GM12873 (cell line): ENCODE results near the gene RASGRP4.

Source experiments
- TF ChIP-seq, protein P1 (sequence below): IDR thresholded peaks from 2 replicates; pipeline ENCODE4 v1.5.1; 2012; ENCODE audit warnings: low read depth, mild to moderate bottlenecking, moderate library complexity, low read length, control low read depth; ENCODE audit not compliant: insufficient read depth; ENCODE audit errors: missing control alignments

The RASGRP4 gene

DNA sequence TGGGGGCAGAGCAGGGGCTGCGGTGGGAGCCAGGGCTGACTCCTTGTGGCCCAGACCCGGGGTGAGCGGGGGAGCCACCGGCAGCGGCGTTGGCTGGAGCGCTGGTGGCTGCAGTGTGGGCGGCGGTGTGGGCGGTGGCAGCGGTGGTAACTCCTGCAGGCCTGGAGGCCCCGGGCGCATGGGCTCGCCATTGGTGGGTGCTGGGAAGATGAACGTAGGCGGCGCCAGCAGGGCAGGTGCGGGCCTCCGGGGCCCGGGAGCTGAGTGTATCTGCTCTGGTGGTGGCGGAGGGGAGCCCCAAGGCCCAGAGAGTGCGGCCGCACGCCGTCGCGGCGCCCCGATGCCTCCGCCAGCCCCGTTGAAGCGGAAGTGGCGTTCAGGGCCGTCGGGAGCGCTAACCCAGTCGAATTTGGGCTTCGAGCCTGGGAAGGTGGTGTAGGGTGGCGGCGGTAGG is 40.2 kb downstream of the RASGRP4 start:
- TF ChIP-seq, protein P1, sequence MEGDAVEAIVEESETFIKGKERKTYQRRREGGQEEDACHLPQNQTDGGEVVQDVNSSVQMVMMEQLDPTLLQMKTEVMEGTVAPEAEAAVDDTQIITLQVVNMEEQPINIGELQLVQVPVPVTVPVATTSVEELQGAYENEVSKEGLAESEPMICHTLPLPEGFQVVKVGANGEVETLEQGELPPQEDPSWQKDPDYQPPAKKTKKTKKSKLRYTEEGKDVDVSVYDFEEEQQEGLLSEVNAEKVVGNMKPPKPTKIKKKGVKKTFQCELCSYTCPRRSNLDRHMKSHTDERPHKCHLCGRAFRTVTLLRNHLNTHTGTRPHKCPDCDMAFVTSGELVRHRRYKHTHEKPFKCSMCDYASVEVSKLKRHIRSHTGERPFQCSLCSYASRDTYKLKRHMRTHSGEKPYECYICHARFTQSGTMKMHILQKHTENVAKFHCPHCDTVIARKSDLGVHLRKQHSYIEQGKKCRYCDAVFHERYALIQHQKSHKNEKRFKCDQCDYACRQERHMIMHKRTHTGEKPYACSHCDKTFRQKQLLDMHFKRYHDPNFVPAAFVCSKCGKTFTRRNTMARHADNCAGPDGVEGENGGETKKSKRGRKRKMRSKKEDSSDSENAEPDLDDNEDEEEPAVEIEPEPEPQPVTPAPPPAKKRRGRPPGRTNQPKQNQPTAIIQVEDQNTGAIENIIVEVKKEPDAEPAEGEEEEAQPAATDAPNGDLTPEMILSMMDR, result no peak

GRCh38 chr19:38385057-38385803 is 40.8 kb downstream of the RASGRP4 start:
- TF ChIP-seq, protein P1, result no peak

GRCh38 chr19:38384209-38385027 is 41.6 kb downstream of the RASGRP4 start:
- TF ChIP-seq, protein P1, result no peak

- TF ChIP-seq, protein P1, result no peak
These were observed 42.3 kb downstream of the RASGRP4 start for GRCh38 chr19:38383743-38384142.

- TF ChIP-seq, protein P1, result no peak
These were observed 42.8 kb downstream of the RASGRP4 start for GRCh38 chr19:38383184-38383583.

DNA sequence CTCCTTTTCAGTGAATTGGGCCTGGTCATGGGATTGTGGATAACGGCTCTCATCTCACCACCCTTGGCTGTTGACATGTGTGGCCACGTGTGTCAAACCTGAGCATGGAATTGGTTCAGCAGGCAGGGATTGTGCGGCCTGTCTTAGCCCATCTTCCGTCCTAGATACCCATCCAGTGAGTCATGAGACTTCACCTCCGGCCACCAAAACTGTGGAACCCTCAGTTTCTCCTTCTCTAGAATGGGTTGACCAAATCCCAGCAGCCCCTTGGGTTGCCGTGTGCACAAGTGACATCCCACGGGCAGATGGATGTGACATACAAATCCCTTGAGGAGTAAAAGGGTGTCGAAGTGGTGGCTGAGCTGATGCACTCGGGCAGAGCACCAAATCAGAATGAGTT is 44.9 kb downstream of the RASGRP4 start:
- TF ChIP-seq, protein P1, result no peak

DNA sequence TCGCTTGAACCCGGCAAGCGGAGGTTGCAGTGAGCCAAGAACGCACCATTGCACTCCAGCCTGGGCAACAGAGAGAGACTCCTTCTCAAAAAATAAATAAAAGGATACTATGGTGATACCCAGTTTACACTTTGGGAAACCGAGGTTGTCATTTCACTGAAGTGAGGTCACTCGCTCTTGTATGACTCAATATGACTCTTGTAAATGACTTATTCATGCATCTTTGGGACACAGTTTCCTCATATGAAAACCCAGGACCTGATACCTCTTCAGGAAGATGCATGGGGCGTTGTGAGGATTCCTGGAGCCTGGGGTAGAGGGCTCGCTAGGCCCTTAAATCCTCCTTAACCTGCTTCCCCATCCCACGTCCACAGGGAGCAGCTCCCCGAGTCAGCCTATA is 47.2 kb downstream of the RASGRP4 start:
- TF ChIP-seq, protein P1, result no peak
